GM19035 (cell line): ENCODE data around the gene DOCK1.

ENCODE experiments used
- ATAC-seq: cut with Tn5 transposase; IDR thresholded peaks from one replicate; pipeline ENCODE4 v1.9.1; 2021; ENCODE audit not compliant: unreplicated experiment

DOCK1 gene

GRCh38 chr10:127071126-127071525 lies 165.9 kb downstream of the DOCK1 start:
- no peak for ATAC-seq

- no peak for ATAC-seq
Measured at GRCh38 chr10:127073666-127074065, 168.4 kb downstream of the DOCK1 start.

GRCh38 chr10:127079392-127079791 lies 174.2 kb downstream of the DOCK1 start:
- no peak for ATAC-seq

- ATAC-seq, result no peak
Measured at GRCh38 chr10:127080317-127080716, 175.1 kb downstream of the DOCK1 start.

- no peak for ATAC-seq
Measured at GRCh38 chr10:127081851-127082345, 176.7 kb downstream of the DOCK1 start.

GRCh38 chr10:127082651-127083050 lies 177.4 kb downstream of the DOCK1 start:
- no peak for ATAC-seq

GRCh38 chr10:127085957-127086356 lies 180.7 kb downstream of the DOCK1 start:
- ATAC-seq, result no peak

- ATAC-seq, result no peak
Measured at GRCh38 chr10:127088908-127089307, 183.7 kb downstream of the DOCK1 start.

- no peak for ATAC-seq
Measured at GRCh38 chr10:127089446-127089845, 184.2 kb downstream of the DOCK1 start.

GRCh38 chr10:127090138-127090537 lies 184.9 kb downstream of the DOCK1 start:
- no peak for ATAC-seq

- no peak for ATAC-seq
Measured at GRCh38 chr10:127091354-127091753, 186.1 kb downstream of the DOCK1 start.

GRCh38 chr10:127092916-127093315 lies 187.7 kb downstream of the DOCK1 start:
- no peak for ATAC-seq

- no peak for ATAC-seq
Measured at GRCh38 chr10:127094984-127095383, 189.8 kb downstream of the DOCK1 start.

GRCh38 chr10:127100983-127101615 lies 195.9 kb downstream of the DOCK1 start:
- no peak for ATAC-seq

- ATAC-seq, result no peak
Measured at GRCh38 chr10:127102176-127102575, 196.9 kb downstream of the DOCK1 start.

- no peak for ATAC-seq
Measured at GRCh38 chr10:127115100-127115499, 209.9 kb downstream of the DOCK1 start.

- ATAC-seq, result no peak
Measured at GRCh38 chr10:127117125-127117524, 211.9 kb downstream of the DOCK1 start.

GRCh38 chr10:127118034-127118433 lies 212.8 kb downstream of the DOCK1 start:
- no peak for ATAC-seq

- ATAC-seq, result no peak
Measured at GRCh38 chr10:127119936-127120335, 214.7 kb downstream of the DOCK1 start.

GRCh38 chr10:127122831-127123230 lies 217.6 kb downstream of the DOCK1 start:
- ATAC-seq, result no peak

- ATAC-seq, result no peak
Measured at GRCh38 chr10:127123626-127124025, 218.4 kb downstream of the DOCK1 start.

- no peak for ATAC-seq
Measured at GRCh38 chr10:127125331-127125730, 220.1 kb downstream of the DOCK1 start.

GRCh38 chr10:127127822-127128221 lies 222.6 kb downstream of the DOCK1 start:
- no peak for ATAC-seq
